ENCODE measurements around the gene NRXN2. TPM values are rescaled to one million over a fixed set of nuclear protein-coding genes. Genes with fewer than 3 reads are reported as not detected.

Gene NRXN2
- polyA plus RNA-seq, 3 donors: 0.07 TPM; not detected in 2

DNA sequence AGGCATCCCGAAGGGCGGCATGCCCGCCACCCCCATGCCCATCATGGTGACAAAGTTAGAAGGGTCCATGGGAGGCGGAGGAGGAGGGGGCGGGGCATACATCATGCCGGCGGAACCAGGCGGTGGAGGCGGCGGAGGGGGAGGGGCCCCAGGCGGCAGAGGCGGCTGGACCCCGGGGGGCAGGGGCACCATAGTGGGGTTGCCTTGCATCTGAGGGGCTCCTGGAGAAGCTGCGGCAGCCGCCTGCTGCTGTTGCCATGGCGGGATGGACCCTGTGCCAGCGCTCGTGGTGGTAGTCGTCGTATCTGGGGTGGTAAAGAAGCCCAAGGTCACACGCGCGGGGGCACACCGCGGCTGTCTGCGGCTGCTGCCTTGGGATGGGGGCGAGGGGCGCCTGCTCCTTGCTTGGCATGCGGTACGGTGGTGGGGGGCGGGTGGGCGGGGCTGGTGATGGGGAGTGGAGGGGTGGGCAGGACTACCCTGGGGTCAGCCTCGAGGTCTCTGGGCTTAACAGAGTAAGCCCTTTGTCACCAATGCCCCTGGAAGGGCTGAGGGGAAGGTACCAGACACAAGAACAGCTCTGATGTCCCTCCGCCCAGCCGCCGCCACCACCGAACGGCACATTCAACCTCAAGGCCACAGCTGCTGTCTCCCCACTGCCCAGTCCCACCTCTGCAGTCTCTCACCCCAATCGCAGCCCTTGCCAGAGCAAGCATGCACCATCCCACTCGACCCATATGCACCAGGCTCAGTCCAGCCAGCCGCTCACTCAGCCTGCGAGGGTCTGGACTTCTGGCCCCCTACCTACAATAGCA is 43.1 kb upstream of the NRXN2 start:
- WGBS (ENCODE audit: insufficient coverage): 94% methylated on average over 21 of the region's 42 CpGs
- Histone ChIP-seq H3K27me3 (ENCODE audit: control insufficient read depth in 2 of 2, insufficient read depth in 2 of 2, low read length in 2 of 2) (no peaks in the 10 kb centered on the region), H3K4me1 (ENCODE audit: control insufficient read depth in 1 of 2, insufficient read depth in 2 of 2, low read length in 2 of 2) (peaks cover 0 to 27% of the 10 kb centered on the region in 2 donors), H3K79me2 (ENCODE audit: insufficient read depth, low read length) (peaks cover 55% of the 10 kb centered on the region), H3K9ac (ENCODE audit: insufficient read depth, low read length, poor library complexity, severe bottlenecking) (no peak overlapping the region), H2AFZ (ENCODE audit: insufficient read depth, low read depth, low read length, poor library complexity, severe bottlenecking) (no peak overlapping the region), H3K4me2 (replicated peaks; ENCODE audit: extremely low read depth, low read length, poor library complexity, severe bottlenecking) (no peak overlapping the region), H3K9me3 (replicated peaks in 1 of 2; ENCODE audit: control insufficient read depth in 1 of 2, insufficient read depth in 1 of 2, low read length in 2 of 2) (no peaks in the 10 kb centered on the region), H3K36me3 (replicated peaks in 1 of 2; ENCODE audit: control insufficient read depth in 1 of 2, insufficient read depth in 2 of 2, low read length in 2 of 2) (peaks cover 86 to 91% of the 10 kb centered on the region in 2 donors), H4K20me1 (ENCODE audit: insufficient read depth, low read length) (peaks cover 93% of the 10 kb centered on the region), H3K27ac (ENCODE audit: low read depth in 1 of 2, low read length in 2 of 2) (no peak overlapping the region), H3K4me3 (replicated peaks in 1 of 3; ENCODE audit: low read depth in 2 of 3, low read length in 3 of 3) (no peak overlapping the region)
- H3K36me3 Mint-ChIP-seq: peaks cover 78 to 92% of the 10 kb centered on the region in 2 donors
- TF ChIP-seq, protein P1, sequence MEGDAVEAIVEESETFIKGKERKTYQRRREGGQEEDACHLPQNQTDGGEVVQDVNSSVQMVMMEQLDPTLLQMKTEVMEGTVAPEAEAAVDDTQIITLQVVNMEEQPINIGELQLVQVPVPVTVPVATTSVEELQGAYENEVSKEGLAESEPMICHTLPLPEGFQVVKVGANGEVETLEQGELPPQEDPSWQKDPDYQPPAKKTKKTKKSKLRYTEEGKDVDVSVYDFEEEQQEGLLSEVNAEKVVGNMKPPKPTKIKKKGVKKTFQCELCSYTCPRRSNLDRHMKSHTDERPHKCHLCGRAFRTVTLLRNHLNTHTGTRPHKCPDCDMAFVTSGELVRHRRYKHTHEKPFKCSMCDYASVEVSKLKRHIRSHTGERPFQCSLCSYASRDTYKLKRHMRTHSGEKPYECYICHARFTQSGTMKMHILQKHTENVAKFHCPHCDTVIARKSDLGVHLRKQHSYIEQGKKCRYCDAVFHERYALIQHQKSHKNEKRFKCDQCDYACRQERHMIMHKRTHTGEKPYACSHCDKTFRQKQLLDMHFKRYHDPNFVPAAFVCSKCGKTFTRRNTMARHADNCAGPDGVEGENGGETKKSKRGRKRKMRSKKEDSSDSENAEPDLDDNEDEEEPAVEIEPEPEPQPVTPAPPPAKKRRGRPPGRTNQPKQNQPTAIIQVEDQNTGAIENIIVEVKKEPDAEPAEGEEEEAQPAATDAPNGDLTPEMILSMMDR (IDR thresholded peaks at IDR 0.05): no peak
- H3K9me3 Mint-ChIP-seq: no peaks in the 10 kb centered on the region
- H3K27ac Mint-ChIP-seq: peak overlapping the region in 1 of 7 donors; percentile 22
- no peak for DNase-seq
- intact Hi-C loops (cut with micrococcal nuclease): no loop called here
- no peak overlapping the region for H3K4me3 Mint-ChIP-seq
- H3K27me3 Mint-ChIP-seq (ENCODE audit: low read depth in 3 of 3): peaks cover 0 to 5% (median 3%) of the 10 kb centered on the region in 3 donors
- H3K4me1 Mint-ChIP-seq: peaks cover 38% of the 10 kb centered on the region

DNA sequence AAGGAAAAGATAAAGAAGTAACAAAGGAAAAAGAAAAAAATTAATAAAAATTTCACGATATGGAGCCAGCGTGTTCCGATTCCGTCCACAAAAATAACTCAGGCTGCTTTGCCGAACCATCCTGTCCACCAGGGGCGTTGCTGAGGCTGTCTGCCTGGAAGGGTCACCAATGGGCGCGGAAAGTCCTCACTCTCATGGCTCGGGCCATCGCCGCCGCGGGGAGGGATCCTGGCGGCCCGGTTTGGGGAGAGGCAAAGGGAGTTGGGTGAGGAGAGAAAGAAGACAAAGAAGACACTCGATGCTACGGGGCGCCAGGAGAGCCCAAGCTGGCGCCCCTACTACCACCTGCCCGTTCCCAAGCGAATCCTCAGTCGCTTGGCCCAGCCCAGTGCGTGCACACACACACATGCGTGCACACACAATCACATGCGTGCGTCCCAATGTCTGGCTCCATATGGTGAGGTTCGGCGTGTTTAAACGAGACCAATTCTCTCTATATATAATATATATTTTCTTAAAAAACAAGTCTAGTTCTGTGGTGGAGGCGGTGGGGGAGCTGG is 42.4 kb upstream of the NRXN2 start:
- H3K9ac ChIP-seq (ENCODE audit: insufficient read depth, low read length, poor library complexity, severe bottlenecking): no peak overlapping the region
- TF ChIP-seq, protein P1 (IDR thresholded peaks at IDR 0.05): peak; percentile 13
- DNase-seq: no peak
- no peaks in the 10 kb centered on the region for H3K9me3 Mint-ChIP-seq
- 92% methylated on average over 15 of the region's 30 CpGs for WGBS (ENCODE audit: insufficient coverage)
- H2AFZ ChIP-seq (ENCODE audit: insufficient read depth, low read depth, low read length, poor library complexity, severe bottlenecking): no peak overlapping the region
- intact Hi-C loops (cut with micrococcal nuclease): no loop called here
- no peak overlapping the region for H3K4me3 ChIP-seq (replicated peaks in 1 of 3; ENCODE audit: low read depth in 2 of 3, low read length in 3 of 3)
- peaks cover 0 to 5% (median 3%) of the 10 kb centered on the region in 3 donors for H3K27me3 Mint-ChIP-seq (ENCODE audit: low read depth in 3 of 3)
- H3K9me3 ChIP-seq (replicated peaks in 1 of 2; ENCODE audit: control insufficient read depth in 1 of 2, insufficient read depth in 1 of 2, low read length in 2 of 2): no peaks in the 10 kb centered on the region
- no peak overlapping the region for H3K4me3 Mint-ChIP-seq
- no peak overlapping the region for H3K27ac ChIP-seq (ENCODE audit: low read depth in 1 of 2, low read length in 2 of 2)
- H3K4me1 Mint-ChIP-seq: peaks cover 38% of the 10 kb centered on the region
- no peak overlapping the region for H3K4me2 ChIP-seq (replicated peaks; ENCODE audit: extremely low read depth, low read length, poor library complexity, severe bottlenecking)
- H3K36me3 Mint-ChIP-seq: peaks cover 74 to 88% of the 10 kb centered on the region in 2 donors
- H3K4me1 ChIP-seq (ENCODE audit: control insufficient read depth in 1 of 2, insufficient read depth in 2 of 2, low read length in 2 of 2): peaks cover 0 to 26% of the 10 kb centered on the region in 2 donors
- H3K27ac Mint-ChIP-seq: peak overlapping the region in 1 of 7 donors; percentile 62
- peaks cover 79 to 84% of the 10 kb centered on the region in 2 donors for H3K36me3 ChIP-seq (replicated peaks in 1 of 2; ENCODE audit: control insufficient read depth in 1 of 2, insufficient read depth in 2 of 2, low read length in 2 of 2)
- peaks cover 48% of the 10 kb centered on the region for H3K79me2 ChIP-seq (ENCODE audit: insufficient read depth, low read length)
- no peaks in the 10 kb centered on the region for H3K27me3 ChIP-seq (ENCODE audit: control insufficient read depth in 2 of 2, insufficient read depth in 2 of 2, low read length in 2 of 2)
- H4K20me1 ChIP-seq (ENCODE audit: insufficient read depth, low read length): peaks cover 93% of the 10 kb centered on the region
